ENCODE results near the gene FBXL7.

FBXL7 gene

DNA sequence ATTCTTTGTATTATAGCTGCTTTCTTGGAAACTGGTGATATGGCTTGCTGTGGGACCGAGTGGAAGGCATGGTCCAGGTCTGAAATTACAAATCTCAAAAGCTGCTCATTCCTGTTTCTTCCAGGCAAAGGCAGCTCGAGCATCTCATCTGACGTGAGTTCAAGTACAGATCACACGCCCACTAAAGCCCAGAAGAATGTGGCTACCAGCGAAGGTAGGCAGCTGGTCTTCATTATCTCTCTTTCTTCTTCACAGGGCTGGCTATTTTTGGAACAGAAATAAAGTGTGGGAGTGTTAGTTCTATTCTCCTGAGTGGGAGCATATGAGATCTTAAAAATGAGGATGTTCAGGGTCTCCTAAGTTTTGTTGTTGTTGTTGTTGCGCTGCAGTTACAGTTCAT lies 115.9 kb downstream of the FBXL7 start:
- no peak overlapping the region for H3K4me3 ChIP-seq (ENCODE audit: low read depth, low read length)
- no peak for DNase-seq (ENCODE audit: low read depth)
- TF ChIP-seq, protein P1, sequence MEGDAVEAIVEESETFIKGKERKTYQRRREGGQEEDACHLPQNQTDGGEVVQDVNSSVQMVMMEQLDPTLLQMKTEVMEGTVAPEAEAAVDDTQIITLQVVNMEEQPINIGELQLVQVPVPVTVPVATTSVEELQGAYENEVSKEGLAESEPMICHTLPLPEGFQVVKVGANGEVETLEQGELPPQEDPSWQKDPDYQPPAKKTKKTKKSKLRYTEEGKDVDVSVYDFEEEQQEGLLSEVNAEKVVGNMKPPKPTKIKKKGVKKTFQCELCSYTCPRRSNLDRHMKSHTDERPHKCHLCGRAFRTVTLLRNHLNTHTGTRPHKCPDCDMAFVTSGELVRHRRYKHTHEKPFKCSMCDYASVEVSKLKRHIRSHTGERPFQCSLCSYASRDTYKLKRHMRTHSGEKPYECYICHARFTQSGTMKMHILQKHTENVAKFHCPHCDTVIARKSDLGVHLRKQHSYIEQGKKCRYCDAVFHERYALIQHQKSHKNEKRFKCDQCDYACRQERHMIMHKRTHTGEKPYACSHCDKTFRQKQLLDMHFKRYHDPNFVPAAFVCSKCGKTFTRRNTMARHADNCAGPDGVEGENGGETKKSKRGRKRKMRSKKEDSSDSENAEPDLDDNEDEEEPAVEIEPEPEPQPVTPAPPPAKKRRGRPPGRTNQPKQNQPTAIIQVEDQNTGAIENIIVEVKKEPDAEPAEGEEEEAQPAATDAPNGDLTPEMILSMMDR (IDR thresholded peaks at IDR 0.05; ENCODE audit: insufficient read depth, low read depth, low read length, missing control alignments) = no peak

DNA sequence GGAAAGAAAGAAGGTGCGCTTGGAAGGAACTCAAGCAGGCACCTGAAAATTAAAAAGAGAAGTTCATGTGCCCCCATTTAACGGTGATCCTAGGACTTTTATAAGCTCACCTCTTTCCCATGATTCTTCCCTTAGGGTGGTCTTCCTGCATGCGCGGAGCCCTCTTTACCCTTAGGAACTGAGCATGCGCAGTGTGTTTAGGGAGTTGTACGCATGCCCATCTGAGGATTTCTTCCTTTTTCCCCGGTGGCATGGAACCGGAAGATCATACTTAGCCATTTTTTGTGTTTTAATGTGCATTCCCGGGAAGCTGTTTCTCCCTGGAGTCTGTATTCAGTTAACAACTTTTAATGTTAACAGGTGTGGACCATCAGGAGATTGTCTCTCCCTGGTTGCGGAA lies 119.0 kb downstream of the FBXL7 start:
- TF ChIP-seq, protein P1 (IDR thresholded peaks at IDR 0.05; ENCODE audit: insufficient read depth, low read depth, low read length, missing control alignments) = no peak

DNA sequence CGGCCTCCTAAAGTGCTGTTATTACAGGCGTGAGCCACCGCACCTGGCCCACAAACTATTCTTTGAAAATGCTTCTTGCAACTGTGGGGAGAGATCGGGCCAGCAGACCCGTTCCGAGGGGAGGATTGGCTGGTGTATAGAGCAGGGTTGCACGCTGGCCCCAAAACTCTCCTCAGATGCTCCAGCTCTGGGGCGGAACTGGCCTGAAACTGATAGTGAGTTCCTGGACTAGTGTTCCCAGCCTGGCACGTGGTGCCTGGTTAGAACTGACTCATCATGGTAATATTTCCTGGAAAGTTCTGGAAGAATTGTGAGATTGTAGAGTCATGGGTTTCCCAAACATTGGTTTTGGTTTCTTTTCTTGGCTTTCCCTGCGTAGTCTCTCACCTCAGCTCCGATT lies 120.5 kb downstream of the FBXL7 start:
- DNase-seq (ENCODE audit: low read depth) = no peak
- TF ChIP-seq, protein P1 (IDR thresholded peaks at IDR 0.05; ENCODE audit: insufficient read depth, low read depth, low read length, missing control alignments) = no peak

More for the DNA sequence above, 119.0 kb downstream of the FBXL7 start:
- no peak for DNase-seq (ENCODE audit: low read depth)
- H3K4me3 ChIP-seq (ENCODE audit: low read depth, low read length) = no peak overlapping the region

DNA sequence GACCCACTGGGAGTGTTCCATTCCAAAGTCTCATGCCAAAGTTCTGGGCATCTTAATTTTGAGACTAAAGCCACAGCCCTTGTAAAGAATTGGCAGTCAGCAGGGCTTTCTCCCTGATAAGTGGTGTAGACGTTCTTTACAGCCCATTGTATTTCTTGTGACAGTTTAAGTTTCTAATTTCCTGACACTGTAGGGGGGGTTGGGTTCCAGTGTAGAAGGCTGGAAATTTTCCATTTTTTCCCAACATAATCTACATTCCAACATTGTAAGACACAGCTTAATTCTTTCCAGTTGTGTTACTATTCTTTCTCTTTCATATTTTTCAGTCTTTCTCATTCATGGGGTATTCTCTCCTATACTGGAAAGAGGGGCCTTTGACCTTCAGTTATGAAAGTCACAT lies 121.1 kb downstream of the FBXL7 start:
- TF ChIP-seq, protein P1 (IDR thresholded peaks at IDR 0.05; ENCODE audit: insufficient read depth, low read depth, low read length, missing control alignments) = no peak
- DNase-seq (ENCODE audit: low read depth) = no peak
- no peak overlapping the region for H3K4me3 ChIP-seq (ENCODE audit: low read depth, low read length)

More for the DNA sequence above, 120.5 kb downstream of the FBXL7 start:
- H3K4me3 ChIP-seq (ENCODE audit: low read depth, low read length) = no peak overlapping the region

DNA sequence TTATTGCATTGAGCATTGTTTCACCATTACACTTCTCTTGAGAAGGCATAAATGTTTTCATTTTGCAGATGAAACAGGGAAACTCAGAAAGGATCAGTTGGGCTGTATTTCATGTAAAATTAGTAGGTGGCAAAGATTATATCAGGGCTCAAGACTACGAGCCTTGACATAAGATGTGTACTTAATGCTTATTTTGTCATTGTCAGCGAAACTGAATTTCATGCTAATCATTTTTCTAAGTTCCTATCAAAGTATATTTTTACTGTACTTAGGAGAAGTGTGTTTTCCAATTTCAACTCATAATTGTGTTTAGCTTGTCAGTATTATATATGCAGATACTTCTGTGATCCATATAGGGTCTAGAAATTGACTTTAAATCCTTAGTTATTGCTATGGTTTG lies 123.8 kb downstream of the FBXL7 start:
- no peak for DNase-seq (ENCODE audit: low read depth)
- no peak overlapping the region for H3K4me3 ChIP-seq (ENCODE audit: low read depth, low read length)
- TF ChIP-seq, protein P1 (IDR thresholded peaks at IDR 0.05; ENCODE audit: insufficient read depth, low read depth, low read length, missing control alignments) = no peak

DNA sequence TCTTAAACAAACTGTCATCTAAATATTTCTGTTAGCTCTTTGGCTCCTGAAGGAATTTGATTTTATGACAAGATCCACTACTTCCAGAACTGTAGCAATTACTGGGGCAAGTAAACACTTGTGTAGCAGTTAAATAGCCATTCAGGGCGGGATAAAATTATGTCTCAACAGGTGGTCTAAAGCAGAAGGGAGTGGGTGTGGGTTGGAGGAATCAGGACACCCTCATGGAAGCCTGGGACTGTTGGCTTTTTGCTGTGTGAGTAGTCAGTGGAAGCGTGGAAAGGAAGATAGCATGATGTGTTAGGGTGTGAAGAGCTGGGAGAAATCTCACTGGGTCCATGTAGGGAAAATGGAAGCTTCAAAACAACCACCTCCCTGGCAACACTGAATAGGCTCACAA lies 127.1 kb downstream of the FBXL7 start:
- H3K4me3 ChIP-seq (ENCODE audit: low read depth, low read length) = no peak overlapping the region
- TF ChIP-seq, protein P1 (IDR thresholded peaks at IDR 0.05; ENCODE audit: insufficient read depth, low read depth, low read length, missing control alignments) = no peak
- no peak for DNase-seq (ENCODE audit: low read depth)

DNA sequence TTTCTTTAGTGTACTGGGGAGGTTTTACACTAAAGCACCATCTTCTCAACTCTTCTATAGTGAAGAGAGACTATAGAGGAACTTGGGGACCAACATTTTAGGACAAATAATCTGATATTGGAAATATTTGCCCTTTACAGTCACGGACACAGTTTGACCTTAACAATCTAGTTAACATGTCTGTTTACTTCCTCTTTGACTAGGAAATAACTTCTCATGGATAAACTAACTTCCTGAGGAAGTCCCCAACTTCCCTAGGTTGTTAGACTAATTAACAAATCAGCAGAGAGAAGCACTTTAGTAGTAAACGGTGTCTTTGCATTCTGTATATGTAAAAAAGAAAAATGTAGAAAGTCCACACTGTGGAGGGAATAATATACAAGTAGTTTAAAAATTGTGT lies 127.7 kb downstream of the FBXL7 start:
- no peak overlapping the region for H3K4me3 ChIP-seq (ENCODE audit: low read depth, low read length)
- DNase-seq (ENCODE audit: low read depth) = no peak
- TF ChIP-seq, protein P1 (IDR thresholded peaks at IDR 0.05; ENCODE audit: insufficient read depth, low read depth, low read length, missing control alignments) = no peak

All from GM12865 (cell line).